Measurements from ENCODE around the gene STARD5.

STARD5 gene

GRCh38 chr15:81303244-81304225, 20.4 kb downstream of the STARD5 start:
- H3K4me1 ChIP-seq (ENCODE audit: control insufficient read depth, insufficient read depth, low read length), result peaks cover 5% of the 10 kb centered on the region
- H3K9ac ChIP-seq (ENCODE audit: low read length), result no peak overlapping the region
- H3K36me3 ChIP-seq (ENCODE audit: control insufficient read depth, insufficient read depth, low read length), result no peaks in the 10 kb centered on the region
- no peaks in the 10 kb centered on the region for H3K27me3 ChIP-seq (ENCODE audit: control insufficient read depth, insufficient read depth, low read length)
- no peak overlapping the region for H3K4me3 ChIP-seq (ENCODE audit: low read length)
- no peaks in the 10 kb centered on the region for H3K9me3 ChIP-seq (ENCODE audit: control insufficient read depth, low read length)

DNA sequence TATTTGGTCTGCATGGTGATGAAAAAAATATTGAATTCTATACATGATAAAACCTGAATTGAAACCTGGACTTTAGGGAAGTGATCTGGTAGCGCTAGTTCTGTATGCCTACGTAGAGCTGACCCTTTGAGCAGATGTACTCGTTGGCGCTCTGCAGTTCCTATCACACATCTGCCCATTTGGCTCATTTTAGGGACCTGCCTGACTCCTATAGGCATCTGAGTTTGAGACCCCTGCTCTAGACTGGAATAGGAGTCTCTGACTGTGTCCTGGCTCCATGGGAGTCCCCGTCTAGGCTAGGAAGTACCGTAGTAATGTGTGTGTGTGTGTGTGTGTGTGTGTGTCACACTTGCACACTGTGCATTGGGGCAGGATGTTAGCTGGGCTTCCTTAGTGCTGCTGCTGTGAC, 21.2 kb downstream of the STARD5 start:
- no peaks in the 10 kb centered on the region for H3K27me3 ChIP-seq (ENCODE audit: control insufficient read depth, insufficient read depth, low read length)
- no peak overlapping the region for H3K4me3 ChIP-seq (ENCODE audit: low read length)
- no peaks in the 10 kb centered on the region for H3K36me3 ChIP-seq (ENCODE audit: control insufficient read depth, insufficient read depth, low read length)
- no peaks in the 10 kb centered on the region for H3K9me3 ChIP-seq (ENCODE audit: control insufficient read depth, low read length)
- H3K4me1 ChIP-seq (ENCODE audit: control insufficient read depth, insufficient read depth, low read length), result peaks cover 5% of the 10 kb centered on the region
- H3K9ac ChIP-seq (ENCODE audit: low read length), result no peak overlapping the region

DNA sequence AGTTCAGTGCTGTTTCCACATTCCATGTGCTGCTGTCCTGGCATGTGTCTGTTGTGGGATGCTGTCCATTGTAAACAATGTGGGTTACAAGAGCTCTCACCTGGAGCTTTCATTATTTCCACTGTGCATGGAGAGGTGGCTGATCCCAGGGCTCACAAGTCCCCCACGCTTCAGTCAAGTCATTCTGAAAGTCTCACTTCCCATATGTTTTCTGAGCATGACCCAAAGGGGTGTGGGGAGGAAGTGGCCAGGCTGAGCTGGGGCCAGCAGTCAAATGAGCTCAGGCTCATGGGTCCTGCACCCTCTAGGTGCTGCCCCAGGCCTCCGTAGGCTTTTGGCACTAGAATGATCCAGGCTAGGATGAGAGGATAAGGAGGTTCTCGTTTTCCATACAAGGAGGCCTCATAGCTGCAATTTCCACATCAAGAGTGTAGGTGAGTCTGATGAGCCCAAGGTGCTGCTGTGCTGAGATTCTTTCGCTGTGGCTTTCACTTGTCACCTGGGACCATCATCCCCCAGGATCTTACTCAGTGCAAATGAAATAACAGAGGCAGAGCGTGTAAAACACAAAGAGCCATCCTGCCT, 22.0 kb downstream of the STARD5 start:
- Histone ChIP-seq H3K9ac (ENCODE audit: low read length) (no peak overlapping the region), H3K9me3 (ENCODE audit: control insufficient read depth, low read length) (no peaks in the 10 kb centered on the region), H3K27me3 (ENCODE audit: control insufficient read depth, insufficient read depth, low read length) (no peaks in the 10 kb centered on the region), H3K4me1 (ENCODE audit: control insufficient read depth, insufficient read depth, low read length) (peaks cover 5% of the 10 kb centered on the region), H3K36me3 (ENCODE audit: control insufficient read depth, insufficient read depth, low read length) (no peaks in the 10 kb centered on the region), H3K4me3 (ENCODE audit: low read length) (no peak overlapping the region)

DNA sequence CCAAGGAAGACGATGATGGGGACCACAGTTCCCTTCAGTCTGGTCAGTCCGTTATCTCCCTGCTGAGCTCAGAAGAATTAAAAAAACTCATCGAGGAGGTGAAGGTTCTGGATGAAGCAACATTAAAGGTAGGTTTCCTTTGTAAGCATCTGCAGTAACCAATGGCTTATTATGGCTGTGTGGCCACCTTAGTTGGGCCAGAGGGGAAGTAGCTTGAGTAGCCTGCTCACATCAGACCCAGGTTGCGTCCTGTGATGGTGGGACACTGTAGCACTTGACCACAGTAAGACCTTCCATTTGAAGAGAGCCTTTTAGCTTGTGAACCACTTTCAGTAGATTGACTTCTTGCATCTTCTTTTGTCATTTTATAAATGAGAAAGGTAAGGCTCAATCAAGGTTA, 22.6 kb downstream of the STARD5 start:
- peaks cover 8% of the 10 kb centered on the region for H3K4me1 ChIP-seq (ENCODE audit: control insufficient read depth, insufficient read depth, low read length)
- no peak overlapping the region for H3K9ac ChIP-seq (ENCODE audit: low read length)
- H3K27me3 ChIP-seq (ENCODE audit: control insufficient read depth, insufficient read depth, low read length), result no peaks in the 10 kb centered on the region
- no peaks in the 10 kb centered on the region for H3K9me3 ChIP-seq (ENCODE audit: control insufficient read depth, low read length)
- no peaks in the 10 kb centered on the region for H3K36me3 ChIP-seq (ENCODE audit: control insufficient read depth, insufficient read depth, low read length)
- no peak overlapping the region for H3K4me3 ChIP-seq (ENCODE audit: low read length)

- Histone ChIP-seq H3K4me1 (ENCODE audit: control insufficient read depth, insufficient read depth, low read length) (peaks cover 12% of the 10 kb centered on the region), H3K4me3 (ENCODE audit: low read length) (no peak overlapping the region), H3K9ac (ENCODE audit: low read length) (no peak overlapping the region), H3K36me3 (ENCODE audit: control insufficient read depth, insufficient read depth, low read length) (no peaks in the 10 kb centered on the region), H3K9me3 (ENCODE audit: control insufficient read depth, low read length) (no peaks in the 10 kb centered on the region), H3K27me3 (ENCODE audit: control insufficient read depth, insufficient read depth, low read length) (no peaks in the 10 kb centered on the region)
Measured at GRCh38 chr15:81299630-81300273, 24.2 kb downstream of the STARD5 start.

DNA sequence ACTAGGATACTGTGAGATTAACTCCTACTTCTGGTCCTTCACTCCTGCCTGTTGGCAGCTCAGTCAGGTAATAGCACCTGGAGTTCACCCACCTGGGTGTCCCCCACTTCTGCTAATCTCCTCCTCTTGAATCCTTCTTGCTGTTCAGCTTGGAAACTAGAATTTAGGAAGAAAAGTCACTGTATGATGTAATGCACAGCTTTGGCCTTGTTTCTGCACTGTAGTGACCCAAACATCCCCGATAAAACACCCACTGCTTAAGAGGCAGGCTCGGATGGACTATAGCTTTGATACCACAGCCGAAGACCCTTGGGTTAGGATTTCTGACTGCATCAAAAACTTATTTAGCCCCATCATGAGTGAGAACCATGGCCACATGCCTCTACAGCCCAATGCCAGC, 24.8 kb downstream of the STARD5 start:
- no peaks in the 10 kb centered on the region for H3K36me3 ChIP-seq (ENCODE audit: control insufficient read depth, insufficient read depth, low read length)
- H3K27me3 ChIP-seq (ENCODE audit: control insufficient read depth, insufficient read depth, low read length), result no peaks in the 10 kb centered on the region
- H3K9ac ChIP-seq (ENCODE audit: low read length), result no peak overlapping the region
- H3K9me3 ChIP-seq (ENCODE audit: control insufficient read depth, low read length), result no peaks in the 10 kb centered on the region
- H3K4me1 ChIP-seq (ENCODE audit: control insufficient read depth, insufficient read depth, low read length), result peaks cover 12% of the 10 kb centered on the region
- no peak overlapping the region for H3K4me3 ChIP-seq (ENCODE audit: low read length)

DNA sequence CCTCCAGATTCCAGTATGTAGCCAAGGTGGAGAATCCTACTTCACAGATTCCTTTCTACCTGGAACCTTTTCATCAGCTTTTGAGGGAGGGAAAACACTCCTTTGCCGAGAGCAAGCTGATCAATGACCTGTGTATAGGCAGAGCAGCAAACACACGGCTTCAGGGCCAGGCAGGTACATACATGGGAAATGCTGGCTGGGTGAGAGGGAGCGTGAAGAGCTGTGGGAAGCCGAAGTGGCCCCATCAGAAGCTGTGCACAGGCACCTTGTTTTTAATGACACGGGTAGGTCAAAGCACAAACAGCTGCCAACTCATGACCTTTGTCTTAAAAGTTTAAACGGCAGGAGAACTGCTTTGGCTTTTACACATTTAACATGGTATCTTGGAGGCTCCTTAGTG, 25.3 kb downstream of the STARD5 start:
- Histone ChIP-seq H3K4me1 (ENCODE audit: control insufficient read depth, insufficient read depth, low read length) (peaks cover 8% of the 10 kb centered on the region), H3K9ac (ENCODE audit: low read length) (no peak overlapping the region)

GRCh38 chr15:81297603-81298575, 26.1 kb downstream of the STARD5 start:
- H3K4me3 ChIP-seq (ENCODE audit: low read length), result no peak overlapping the region
- H3K36me3 ChIP-seq (ENCODE audit: control insufficient read depth, insufficient read depth, low read length), result no peaks in the 10 kb centered on the region
- no peak overlapping the region for H3K9ac ChIP-seq (ENCODE audit: low read length)
- no peaks in the 10 kb centered on the region for H3K27me3 ChIP-seq (ENCODE audit: control insufficient read depth, insufficient read depth, low read length)
- no peaks in the 10 kb centered on the region for H3K9me3 ChIP-seq (ENCODE audit: control insufficient read depth, low read length)
- H3K4me1 ChIP-seq (ENCODE audit: control insufficient read depth, insufficient read depth, low read length), result peaks cover 7% of the 10 kb centered on the region

More for the DNA sequence above, 25.3 kb downstream of the STARD5 start:
- Histone ChIP-seq H3K36me3 (ENCODE audit: control insufficient read depth, insufficient read depth, low read length) (no peaks in the 10 kb centered on the region), H3K27me3 (ENCODE audit: control insufficient read depth, insufficient read depth, low read length) (no peaks in the 10 kb centered on the region), H3K4me3 (ENCODE audit: low read length) (no peak overlapping the region), H3K9me3 (ENCODE audit: control insufficient read depth, low read length) (no peaks in the 10 kb centered on the region)

DNA sequence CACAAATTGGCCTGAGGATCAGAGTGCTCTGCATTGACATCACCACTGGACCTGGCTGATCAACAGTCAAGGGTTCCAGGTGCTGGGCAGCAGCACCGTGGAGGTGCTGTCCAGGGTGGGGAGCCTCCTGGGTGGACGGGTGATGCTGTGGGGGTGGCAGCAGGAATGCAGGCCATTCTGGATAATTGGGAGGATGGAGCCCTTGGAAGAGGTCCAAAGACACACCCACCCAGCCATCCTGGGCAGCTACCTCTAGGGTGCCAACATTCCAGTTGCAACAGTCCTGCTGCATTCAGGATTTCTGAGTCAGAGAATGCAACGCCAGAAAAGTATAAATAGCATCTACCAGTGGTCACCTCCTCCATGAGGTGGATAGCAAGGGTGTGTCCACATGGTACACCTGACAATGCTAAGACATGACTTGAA, 26.8 kb downstream of the STARD5 start:
- Histone ChIP-seq H3K4me1 (ENCODE audit: control insufficient read depth, insufficient read depth, low read length) (peaks cover 7% of the 10 kb centered on the region), H3K9me3 (ENCODE audit: control insufficient read depth, low read length) (no peaks in the 10 kb centered on the region), H3K36me3 (ENCODE audit: control insufficient read depth, insufficient read depth, low read length) (no peaks in the 10 kb centered on the region), H3K4me3 (ENCODE audit: low read length) (no peak overlapping the region), H3K9ac (ENCODE audit: low read length) (peak overlapping the region; percentile 54), H3K27me3 (ENCODE audit: control insufficient read depth, insufficient read depth, low read length) (no peaks in the 10 kb centered on the region)

- Histone ChIP-seq H3K4me1 (ENCODE audit: control insufficient read depth, insufficient read depth, low read length) (peaks cover 7% of the 10 kb centered on the region), H3K36me3 (ENCODE audit: control insufficient read depth, insufficient read depth, low read length) (no peaks in the 10 kb centered on the region), H3K27me3 (ENCODE audit: control insufficient read depth, insufficient read depth, low read length) (no peaks in the 10 kb centered on the region), H3K9ac (ENCODE audit: low read length) (peak overlapping the region; percentile 54), H3K9me3 (ENCODE audit: control insufficient read depth, low read length) (no peaks in the 10 kb centered on the region), H3K4me3 (ENCODE audit: low read length) (no peak overlapping the region)
Measured at GRCh38 chr15:81296673-81297072, 27.3 kb downstream of the STARD5 start.

DNA sequence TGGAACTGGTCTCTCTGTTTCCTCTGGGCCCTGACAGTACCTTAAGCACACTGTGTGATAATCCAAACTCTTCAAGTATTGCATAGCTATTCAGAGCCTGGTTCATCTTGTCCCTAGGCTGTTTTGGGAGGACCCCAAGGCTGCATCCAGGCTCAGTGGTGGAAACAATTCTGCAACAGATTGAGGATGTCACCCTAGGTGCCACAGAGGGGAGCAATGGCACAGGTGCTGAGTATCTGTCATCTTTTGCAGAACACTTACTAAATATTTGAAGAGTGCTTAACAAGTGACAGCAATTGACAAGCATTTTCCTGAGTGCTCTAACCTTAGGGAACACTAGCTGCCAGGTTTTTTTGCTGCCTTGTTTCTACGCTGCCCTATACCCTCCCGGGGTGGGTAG, 27.8 kb downstream of the STARD5 start:
- H3K4me3 ChIP-seq (ENCODE audit: low read length), result no peak overlapping the region
- H3K9ac ChIP-seq (ENCODE audit: low read length), result no peak overlapping the region
- H3K4me1 ChIP-seq (ENCODE audit: control insufficient read depth, insufficient read depth, low read length), result peaks cover 7% of the 10 kb centered on the region
- no peaks in the 10 kb centered on the region for H3K9me3 ChIP-seq (ENCODE audit: control insufficient read depth, low read length)
- no peaks in the 10 kb centered on the region for H3K36me3 ChIP-seq (ENCODE audit: control insufficient read depth, insufficient read depth, low read length)
- H3K27me3 ChIP-seq (ENCODE audit: control insufficient read depth, insufficient read depth, low read length), result no peaks in the 10 kb centered on the region
